Measurements from ENCODE around the gene HIVEP3.

The HIVEP3 gene

GRCh38 chr1:41663671-41664400, 254.9 kb downstream of the HIVEP3 start:
- no peak for DNase-seq (ENCODE audit: low spot score)

GRCh38 chr1:41662765-41663437, 255.8 kb downstream of the HIVEP3 start:
- DNase-seq (ENCODE audit: low spot score) = no peak

GRCh38 chr1:41662061-41662764, 256.5 kb downstream of the HIVEP3 start:
- DNase-seq (ENCODE audit: low spot score) = no peak

- no peak for DNase-seq (ENCODE audit: low spot score)
Observed at GRCh38 chr1:41661428-41662060, 257.2 kb downstream of the HIVEP3 start.

- no peak for DNase-seq (ENCODE audit: low spot score)
Observed at GRCh38 chr1:41660570-41661427, 257.9 kb downstream of the HIVEP3 start.

- no peak for DNase-seq (ENCODE audit: low spot score)
Observed at GRCh38 chr1:41659903-41660302, 258.8 kb downstream of the HIVEP3 start.

- DNase-seq (ENCODE audit: low spot score) = no peak
Observed at GRCh38 chr1:41659159-41659495, 259.6 kb downstream of the HIVEP3 start.

GRCh38 chr1:41658431-41659158, 260.1 kb downstream of the HIVEP3 start:
- DNase-seq (ENCODE audit: low spot score) = no peak

- DNase-seq (ENCODE audit: low spot score) = no peak
Observed at GRCh38 chr1:41657679-41658295, 260.9 kb downstream of the HIVEP3 start.

- DNase-seq (ENCODE audit: low spot score) = no peak
Observed at GRCh38 chr1:41656825-41657500, 261.8 kb downstream of the HIVEP3 start.

- DNase-seq (ENCODE audit: low spot score) = no peak
Observed at GRCh38 chr1:41656068-41656467, 262.7 kb downstream of the HIVEP3 start.

- DNase-seq (ENCODE audit: low spot score) = no peak
Observed at GRCh38 chr1:41655632-41656031, 263.1 kb downstream of the HIVEP3 start.

GRCh38 chr1:41653574-41653973, 265.1 kb downstream of the HIVEP3 start:
- no peak for DNase-seq (ENCODE audit: low spot score)

- no peak for DNase-seq (ENCODE audit: low spot score)
Observed at GRCh38 chr1:41652384-41653265, 266.1 kb downstream of the HIVEP3 start.

GRCh38 chr1:41650028-41650880, 268.5 kb downstream of the HIVEP3 start:
- no peak for DNase-seq (ENCODE audit: low spot score)

GRCh38 chr1:41649396-41650027, 269.2 kb downstream of the HIVEP3 start:
- DNase-seq (ENCODE audit: low spot score) = no peak

GRCh38 chr1:41648844-41649243, 269.9 kb downstream of the HIVEP3 start:
- no peak for DNase-seq (ENCODE audit: low spot score)

- no peak for DNase-seq (ENCODE audit: low spot score)
Observed at GRCh38 chr1:41648230-41648629, 270.5 kb downstream of the HIVEP3 start.

Measured in hematopoietic multipotent progenitor cell treated with erythropoietin and hydrocortisone succinate and interleukin-3 and kit ligand, for 17 days (in vitro differentiated cells).